GM18868 (cell line): ENCODE data around the gene TJP3.
"Not testable (repeated sequence)": the region's sequence is repeated elsewhere in the genome, so short reads cannot be mapped to it uniquely, and the experiment has no call there.

Experiments used
- ATAC-seq: cut with Tn5 transposase; IDR thresholded peaks from one replicate; pipeline ENCODE4 v1.9.1; 2021; ENCODE audit warnings: mild to moderate bottlenecking, moderate library complexity; ENCODE audit not compliant: unreplicated experiment

TJP3 gene, protein sequence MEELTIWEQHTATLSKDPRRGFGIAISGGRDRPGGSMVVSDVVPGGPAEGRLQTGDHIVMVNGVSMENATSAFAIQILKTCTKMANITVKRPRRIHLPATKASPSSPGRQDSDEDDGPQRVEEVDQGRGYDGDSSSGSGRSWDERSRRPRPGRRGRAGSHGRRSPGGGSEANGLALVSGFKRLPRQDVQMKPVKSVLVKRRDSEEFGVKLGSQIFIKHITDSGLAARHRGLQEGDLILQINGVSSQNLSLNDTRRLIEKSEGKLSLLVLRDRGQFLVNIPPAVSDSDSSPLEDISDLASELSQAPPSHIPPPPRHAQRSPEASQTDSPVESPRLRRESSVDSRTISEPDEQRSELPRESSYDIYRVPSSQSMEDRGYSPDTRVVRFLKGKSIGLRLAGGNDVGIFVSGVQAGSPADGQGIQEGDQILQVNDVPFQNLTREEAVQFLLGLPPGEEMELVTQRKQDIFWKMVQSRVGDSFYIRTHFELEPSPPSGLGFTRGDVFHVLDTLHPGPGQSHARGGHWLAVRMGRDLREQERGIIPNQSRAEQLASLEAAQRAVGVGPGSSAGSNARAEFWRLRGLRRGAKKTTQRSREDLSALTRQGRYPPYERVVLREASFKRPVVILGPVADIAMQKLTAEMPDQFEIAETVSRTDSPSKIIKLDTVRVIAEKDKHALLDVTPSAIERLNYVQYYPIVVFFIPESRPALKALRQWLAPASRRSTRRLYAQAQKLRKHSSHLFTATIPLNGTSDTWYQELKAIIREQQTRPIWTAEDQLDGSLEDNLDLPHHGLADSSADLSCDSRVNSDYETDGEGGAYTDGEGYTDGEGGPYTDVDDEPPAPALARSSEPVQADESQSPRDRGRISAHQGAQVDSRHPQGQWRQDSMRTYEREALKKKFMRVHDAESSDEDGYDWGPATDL

GRCh38 chr19:3708207-3708931 is at the start of gene TJP3:
Gene TJP3, plus strand, starts transcription at chr19:3708384. Its CDS starts 20,049 bp downstream, at chr19:3728433.
- ATAC-seq = no peak

DNA sequence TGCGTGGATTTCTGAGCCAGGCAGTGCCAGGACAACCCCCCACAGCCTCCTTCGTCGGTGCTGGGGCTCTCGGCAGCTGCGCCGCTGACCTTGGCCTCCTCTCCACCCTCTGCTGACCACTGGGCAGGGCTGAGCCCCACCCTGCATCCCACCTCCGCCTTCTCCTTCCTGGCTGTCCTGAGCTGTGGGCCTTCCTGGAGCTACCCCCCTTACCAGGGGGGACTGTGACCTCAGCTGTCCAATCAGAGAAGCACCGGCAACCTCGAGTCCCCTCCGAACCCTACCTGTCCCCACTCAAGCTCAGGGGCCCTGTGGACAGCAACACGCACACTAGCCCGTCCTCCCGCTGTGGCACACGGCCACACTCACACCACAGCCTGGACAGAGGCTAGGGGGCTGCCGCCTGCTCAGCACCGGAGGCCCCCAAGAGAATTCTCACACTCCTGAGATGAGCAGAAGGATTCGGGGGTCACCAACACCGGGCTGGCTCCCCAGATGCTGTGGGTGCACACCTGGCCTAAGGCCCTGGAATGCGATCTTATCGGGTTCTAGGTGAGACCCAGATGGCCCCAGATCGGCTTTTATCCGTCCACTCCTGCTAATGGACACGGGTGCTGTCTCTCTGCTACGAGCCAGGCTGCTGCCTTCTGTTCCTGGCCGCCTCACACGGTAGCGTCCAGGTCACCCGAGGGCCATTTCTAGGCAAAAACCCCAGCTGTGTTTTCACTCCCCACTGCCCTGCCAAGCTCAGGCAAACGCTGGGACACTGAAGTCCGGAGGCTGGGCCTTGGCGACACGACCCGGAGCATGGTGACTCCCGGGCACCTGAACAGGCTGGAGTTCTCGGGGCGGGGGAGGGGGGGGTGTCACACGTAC is 49.1 kb upstream of the TJP3 start:
- ATAC-seq = no peak

GRCh38 chr19:3659746-3660112 is 48.5 kb upstream of the TJP3 start:
- no peak for ATAC-seq

DNA sequence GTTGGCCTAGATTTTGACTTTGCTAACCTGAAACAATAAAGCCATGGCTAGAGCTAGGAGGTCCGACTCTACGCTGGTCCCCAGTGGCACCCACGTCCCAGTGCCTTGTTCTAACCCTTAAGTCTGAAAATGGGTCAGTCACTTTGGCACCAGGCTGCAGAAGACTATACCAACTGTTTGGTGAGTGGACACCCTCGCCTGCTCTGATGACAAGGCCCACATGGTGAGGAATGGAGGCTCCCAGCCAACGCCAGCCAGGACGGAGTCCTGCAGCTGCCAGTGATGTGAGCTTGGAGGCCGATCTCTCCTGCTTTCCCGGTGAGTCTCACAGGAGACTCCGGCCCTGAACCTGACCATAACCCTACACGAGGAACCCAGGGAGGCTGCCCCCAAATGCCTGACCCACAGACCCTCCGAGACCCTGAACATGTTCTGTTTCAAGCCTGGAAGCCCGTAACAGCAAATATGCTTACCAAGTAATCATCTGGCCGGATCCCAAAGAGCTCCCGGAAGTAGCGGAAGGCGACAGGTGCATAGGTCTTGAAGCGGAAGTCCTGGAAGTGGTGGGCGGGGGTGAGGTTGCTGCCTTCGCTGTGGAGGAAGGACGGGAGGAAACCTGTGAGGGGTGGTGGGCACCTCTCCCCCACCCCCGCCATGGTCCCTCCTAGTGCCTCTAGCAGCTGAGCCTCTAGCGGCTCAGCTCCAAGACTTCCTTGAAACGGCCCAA is 47.5 kb upstream of the TJP3 start:
- ATAC-seq = no peak

GRCh38 chr19:3661284-3662238 is 46.6 kb upstream of the TJP3 start:
- ATAC-seq = no peak

DNA sequence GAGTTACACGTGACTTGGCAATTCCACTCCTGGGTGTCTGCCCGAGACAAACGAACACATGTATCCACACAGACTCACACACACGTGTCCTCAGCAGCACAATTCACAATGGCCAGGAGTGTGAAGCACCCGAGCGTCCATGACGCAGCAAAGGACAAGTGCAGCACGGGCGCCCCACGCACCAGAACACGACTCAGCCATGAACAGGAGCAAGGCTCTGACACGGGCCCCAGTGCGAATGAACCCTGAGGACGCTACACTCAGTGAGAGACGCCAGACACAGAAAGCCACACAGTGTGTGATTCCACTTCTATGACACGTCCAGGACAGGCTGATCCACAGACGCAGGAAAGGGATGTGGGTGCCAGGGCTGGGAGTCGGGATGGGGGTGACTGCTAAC is 44.3 kb upstream of the TJP3 start:
- no peak for ATAC-seq

DNA sequence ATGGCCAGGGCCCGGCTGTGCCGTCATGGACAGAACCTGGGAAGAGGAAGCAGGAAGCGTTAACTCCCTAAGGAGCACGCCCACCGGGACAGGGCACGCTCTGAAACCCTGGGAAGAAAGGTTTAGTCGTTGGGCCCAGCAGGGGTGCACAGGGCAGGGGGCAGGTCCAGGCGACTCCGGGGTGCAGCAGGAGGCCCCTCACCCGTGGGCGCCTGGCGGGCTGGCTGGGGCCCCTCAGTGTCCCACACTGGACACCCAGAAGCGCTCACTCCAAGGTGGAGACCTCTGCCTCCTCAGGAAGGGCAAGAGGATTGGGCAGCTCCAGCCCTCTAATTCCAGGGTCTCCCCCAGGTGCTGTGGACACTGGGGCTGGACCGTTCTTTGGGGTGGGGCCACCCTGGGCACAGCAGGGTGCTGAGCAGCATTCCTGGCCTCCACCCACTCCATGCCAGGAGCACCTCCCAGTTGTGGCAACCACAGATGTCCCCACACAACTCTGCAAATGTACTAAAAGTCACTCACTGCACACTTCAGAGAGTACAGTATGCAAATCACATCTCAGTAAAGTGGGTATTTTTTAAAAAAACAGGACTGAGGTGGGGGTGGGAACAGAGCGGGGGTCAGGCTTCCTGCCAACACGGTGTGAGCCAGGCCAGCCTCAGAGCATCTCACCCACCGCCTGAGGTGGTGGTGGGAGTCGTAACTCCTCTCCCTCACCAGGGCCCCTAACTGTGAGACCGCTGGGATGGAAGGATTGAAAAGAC is 43.1 kb upstream of the TJP3 start:
- ATAC-seq = no peak

GRCh38 chr19:3665681-3666544 is 42.3 kb upstream of the TJP3 start:
- no peak for ATAC-seq

DNA sequence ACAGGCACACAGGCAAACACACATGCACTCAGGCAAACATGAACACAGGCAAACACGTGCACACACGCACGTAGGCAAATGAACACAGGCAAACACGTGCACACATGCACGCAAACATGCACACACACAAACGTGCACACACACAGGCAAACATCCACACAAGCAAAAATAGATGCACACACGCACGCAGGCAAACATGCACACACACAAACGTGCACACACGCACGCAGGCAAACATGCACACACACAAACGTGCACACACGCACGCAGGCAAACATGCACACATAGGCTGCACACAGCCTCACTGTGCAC is 41.7 kb upstream of the TJP3 start:
- not testable (repeated sequence) for ATAC-seq

- no peak for ATAC-seq
Measured at GRCh38 chr19:3667037-3667638, 41.0 kb upstream of the TJP3 start.

DNA sequence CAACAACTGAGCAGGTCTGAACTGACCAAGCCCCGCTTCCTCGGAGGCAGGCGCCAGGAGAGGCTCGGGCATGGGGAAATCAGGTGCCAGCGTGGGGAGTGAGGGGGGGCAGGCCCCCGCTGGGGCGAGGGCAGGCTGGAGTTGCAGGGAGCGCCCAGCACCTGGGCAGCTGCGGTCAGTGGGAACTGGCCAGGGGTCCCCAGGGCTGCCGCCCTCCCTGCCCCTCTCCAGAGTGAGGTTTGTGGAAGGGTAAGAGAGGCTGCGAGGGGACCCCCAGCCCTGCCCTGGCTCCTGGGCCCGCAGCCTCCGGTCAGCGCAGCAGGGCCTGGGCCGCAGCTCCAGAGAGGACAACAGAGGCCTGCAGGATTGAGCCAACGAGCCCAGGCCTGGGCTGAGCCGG is 40.4 kb upstream of the TJP3 start:
- no peak for ATAC-seq

GRCh38 chr19:3668331-3669081 is 39.7 kb upstream of the TJP3 start:
- no peak for ATAC-seq

DNA sequence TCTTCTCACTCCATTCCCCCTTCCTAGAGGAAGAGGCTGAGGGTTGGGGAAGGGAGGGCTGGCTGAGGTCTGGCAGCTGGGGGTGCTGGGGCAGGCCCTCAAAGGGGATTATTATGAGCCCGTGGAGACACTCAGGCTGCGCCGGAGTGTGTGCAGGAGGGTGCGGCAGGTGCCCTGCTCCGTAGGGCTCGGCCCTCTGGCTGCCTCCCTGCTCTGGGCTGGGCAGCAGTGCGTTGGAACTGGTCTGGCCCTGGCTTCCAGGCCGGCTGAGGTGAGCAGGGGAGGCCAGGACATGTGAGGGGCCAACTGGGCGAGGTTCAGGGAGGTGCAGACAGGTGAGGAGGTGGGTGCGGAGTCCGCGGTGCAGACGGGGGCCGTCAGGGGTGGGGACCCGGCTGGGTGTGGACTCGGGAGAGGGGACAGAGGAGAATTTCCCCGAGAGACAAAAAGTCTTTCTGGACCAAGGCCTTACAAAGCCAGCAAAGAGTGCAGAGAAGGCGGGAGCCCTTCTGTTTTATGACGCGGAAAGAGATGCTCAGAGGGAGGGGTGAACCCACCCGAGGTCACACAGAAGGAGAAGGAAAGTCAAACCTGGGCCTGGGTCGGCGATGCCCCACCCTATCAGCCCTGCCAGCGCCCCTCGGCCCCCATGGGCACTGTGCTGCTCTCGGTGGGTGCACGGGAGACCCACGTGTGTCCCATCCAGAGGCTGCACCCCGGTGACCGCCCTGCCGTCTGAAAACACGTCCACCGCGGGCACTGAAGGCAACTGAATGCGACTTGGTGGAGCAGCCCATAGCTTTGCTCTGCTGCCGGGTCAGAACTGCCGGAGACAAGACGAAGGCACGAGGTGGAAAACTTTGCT is 38.9 kb upstream of the TJP3 start:
- ATAC-seq = no peak

DNA sequence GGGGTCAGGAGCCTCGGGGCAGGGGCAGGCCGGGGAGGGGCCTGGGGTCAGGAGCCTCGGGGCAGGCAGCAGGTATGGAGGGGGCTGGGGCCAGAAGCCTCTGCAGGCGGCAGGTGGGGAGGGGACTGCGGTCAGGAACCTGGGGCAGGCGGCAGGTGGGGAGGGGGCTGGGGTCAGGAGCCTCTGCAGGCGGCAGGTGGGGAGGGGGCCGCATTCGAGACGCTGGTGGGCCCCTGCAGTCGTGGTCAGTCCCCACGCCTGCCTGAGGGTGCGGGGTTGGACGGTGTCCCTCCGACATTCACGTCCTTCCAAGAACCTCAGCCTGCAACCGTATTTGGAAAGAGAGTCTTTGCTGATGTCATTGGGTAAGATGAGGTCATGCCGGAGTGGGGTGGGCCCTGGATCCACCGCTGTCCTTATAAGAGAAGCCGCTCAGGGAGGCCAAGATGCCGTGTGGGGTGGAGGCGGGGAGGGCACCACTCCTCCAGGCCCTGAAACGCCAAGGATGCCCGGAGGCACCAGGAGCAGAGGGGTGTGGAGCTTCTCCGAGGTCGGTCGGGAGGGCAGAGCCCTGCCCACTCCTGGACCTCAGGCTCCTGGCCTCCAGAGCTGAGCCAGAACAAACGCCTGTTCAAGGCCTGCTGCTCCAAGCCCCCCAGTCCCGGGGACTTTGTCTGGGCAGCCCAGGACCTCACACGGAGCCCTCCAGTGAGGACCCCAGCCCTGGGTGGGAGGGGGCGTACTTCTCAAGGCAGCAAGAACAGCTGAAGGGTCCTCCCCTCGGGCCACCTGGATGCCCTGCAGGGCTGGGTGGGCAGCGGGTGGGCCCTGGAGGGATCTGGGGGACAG is 38.0 kb upstream of the TJP3 start:
- ATAC-seq = no peak
